ENCODE results near the gene YIF1A. TPM values are rescaled to one million over a fixed set of nuclear protein-coding genes. Genes with fewer than 3 reads are reported as not detected.

Gene YIF1A
- polyA plus RNA-seq, 3 donors, result 50.0 to 81.1 (median 63.8) TPM

DNA sequence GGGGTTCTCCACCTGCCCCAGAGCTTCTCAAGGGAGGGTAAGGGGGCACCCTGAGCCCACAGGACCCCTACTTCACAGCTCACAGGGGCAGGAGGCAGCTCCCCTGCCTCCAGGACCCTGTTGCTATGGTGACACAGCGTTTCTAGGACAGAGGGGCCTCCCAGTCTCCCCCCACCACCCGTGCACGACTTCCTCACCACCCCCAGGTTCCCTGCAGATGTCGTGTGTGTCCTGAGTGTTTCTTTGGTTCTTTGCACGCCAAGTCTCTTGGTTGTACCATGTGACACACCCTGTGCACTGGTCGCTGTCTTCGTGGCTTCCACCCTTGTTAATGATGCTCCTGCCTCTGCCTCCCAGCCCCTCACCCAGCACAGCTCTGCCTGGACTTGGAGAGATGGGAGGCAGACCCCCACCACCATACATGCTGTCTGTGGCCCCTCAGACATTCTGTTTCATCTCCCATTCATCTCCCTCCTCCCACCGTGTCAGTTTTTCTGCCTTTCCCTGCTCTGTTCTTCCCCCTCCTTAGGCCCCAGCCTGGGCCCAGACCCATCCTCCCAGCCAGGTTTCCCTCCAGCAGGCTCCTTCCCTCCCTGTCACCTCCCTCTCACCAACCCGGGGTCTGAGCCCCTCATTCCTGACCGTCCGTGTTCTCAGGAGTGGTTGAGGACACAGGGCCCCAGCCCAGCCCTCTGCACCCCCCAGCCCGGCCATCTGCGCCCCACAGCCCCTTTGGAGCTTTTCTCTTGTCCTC, 45.0 kb downstream of the YIF1A start:
- Histone ChIP-seq H3K9me3 (replicated peaks in 1 of 2; ENCODE audit: control insufficient read depth in 1 of 2, insufficient read depth in 1 of 2, low read length in 2 of 2) (no peaks in the 10 kb centered on the region), H3K9ac (ENCODE audit: insufficient read depth, low read length, poor library complexity, severe bottlenecking) (no peak overlapping the region), H3K4me2 (replicated peaks; ENCODE audit: extremely low read depth, low read length, poor library complexity, severe bottlenecking) (no peak overlapping the region), H3K79me2 (ENCODE audit: insufficient read depth, low read length) (no peaks in the 10 kb centered on the region), H3K4me1 (ENCODE audit: control insufficient read depth in 1 of 2, insufficient read depth in 2 of 2, low read length in 2 of 2) (no peaks in the 10 kb centered on the region), H4K20me1 (ENCODE audit: insufficient read depth, low read length) (no peaks in the 10 kb centered on the region), H3K36me3 (replicated peaks in 1 of 2; ENCODE audit: control insufficient read depth in 1 of 2, insufficient read depth in 2 of 2, low read length in 2 of 2) (peaks cover 47 to 73% of the 10 kb centered on the region in 2 donors), H3K27ac (ENCODE audit: low read depth in 1 of 2, low read length in 2 of 2) (no peak overlapping the region), H3K4me3 (replicated peaks in 1 of 3; ENCODE audit: low read depth in 2 of 3, low read length in 3 of 3) (no peak overlapping the region), H3K27me3 (ENCODE audit: control insufficient read depth in 2 of 2, insufficient read depth in 2 of 2, low read length in 2 of 2) (no peaks in the 10 kb centered on the region), H2AFZ (ENCODE audit: insufficient read depth, low read depth, low read length, poor library complexity, severe bottlenecking) (no peak overlapping the region)
- TF ChIP-seq CTCF (IDR thresholded peaks at IDR 0.05), result no peak
- H3K9me3 Mint-ChIP-seq, result no peaks in the 10 kb centered on the region
- no peaks in the 10 kb centered on the region for H3K4me1 Mint-ChIP-seq
- H3K4me3 Mint-ChIP-seq, result no peak overlapping the region
- peaks cover 72 to 73% of the 10 kb centered on the region in 2 donors for H3K36me3 Mint-ChIP-seq
- no peak for DNase-seq
- H3K27me3 Mint-ChIP-seq (ENCODE audit: low read depth in 3 of 3), result peaks cover 0 to 3% (median 1%) of the 10 kb centered on the region in 3 donors
- H3K27ac Mint-ChIP-seq, result no peak overlapping the region
- intact Hi-C loops (cut with micrococcal nuclease), result no loop called here
- 89% methylated on average over 12 of the region's 13 CpGs for WGBS (ENCODE audit: insufficient coverage)

DNA sequence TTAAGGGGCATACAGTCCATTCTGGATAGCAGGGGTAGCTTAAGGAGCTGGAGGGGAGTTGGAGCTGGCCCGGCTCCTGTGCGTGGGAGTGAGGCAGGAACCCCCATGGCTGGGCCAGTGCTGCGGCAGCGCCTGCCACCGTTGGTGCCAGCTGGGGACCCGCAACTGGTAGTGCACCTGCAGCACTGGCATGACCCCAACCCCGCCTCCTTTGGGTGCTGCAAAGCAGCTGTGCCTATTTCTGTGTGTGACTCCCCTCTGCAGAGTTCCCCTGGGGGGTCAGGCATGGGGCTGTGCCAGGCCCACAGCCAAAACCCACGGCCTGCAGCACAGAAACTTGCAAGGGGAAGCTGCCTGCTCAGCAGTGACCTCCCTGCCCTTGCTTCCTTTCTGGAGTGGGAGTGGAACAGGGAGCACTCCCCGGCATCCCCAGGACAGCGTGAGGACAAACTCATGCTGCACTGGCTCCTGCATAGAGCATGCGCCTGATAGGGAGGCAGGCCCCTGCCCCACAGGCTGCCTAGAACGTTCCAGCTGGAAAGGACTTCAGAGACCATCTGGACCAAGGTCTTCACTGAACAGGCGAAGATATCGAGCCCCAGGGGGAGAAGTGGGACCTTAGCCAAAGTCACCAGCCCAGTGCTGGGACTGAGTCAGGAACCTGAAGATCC, 46.7 kb downstream of the YIF1A start:
- Mint-ChIP-seq H3K27ac (no peak overlapping the region), H3K36me3 (peaks cover 75 to 82% of the 10 kb centered on the region in 2 donors), H3K4me1 (no peaks in the 10 kb centered on the region), H3K27me3 (ENCODE audit: low read depth in 3 of 3) (peaks cover 0 to 2% (median 1%) of the 10 kb centered on the region in 3 donors), H3K9me3 (no peaks in the 10 kb centered on the region), H3K4me3 (no peak overlapping the region)
- Histone ChIP-seq H3K9me3 (replicated peaks in 1 of 2; ENCODE audit: control insufficient read depth in 1 of 2, insufficient read depth in 1 of 2, low read length in 2 of 2) (no peaks in the 10 kb centered on the region), H3K9ac (ENCODE audit: insufficient read depth, low read length, poor library complexity, severe bottlenecking) (no peak overlapping the region), H3K27ac (ENCODE audit: low read depth in 1 of 2, low read length in 2 of 2) (no peak overlapping the region), H2AFZ (ENCODE audit: insufficient read depth, low read depth, low read length, poor library complexity, severe bottlenecking) (no peak overlapping the region), H3K27me3 (ENCODE audit: control insufficient read depth in 2 of 2, insufficient read depth in 2 of 2, low read length in 2 of 2) (no peaks in the 10 kb centered on the region), H3K36me3 (replicated peaks in 1 of 2; ENCODE audit: control insufficient read depth in 1 of 2, insufficient read depth in 2 of 2, low read length in 2 of 2) (peaks cover 58 to 79% of the 10 kb centered on the region in 2 donors), H3K4me2 (replicated peaks; ENCODE audit: extremely low read depth, low read length, poor library complexity, severe bottlenecking) (no peak overlapping the region), H3K79me2 (ENCODE audit: insufficient read depth, low read length) (no peaks in the 10 kb centered on the region), H3K4me1 (ENCODE audit: control insufficient read depth in 1 of 2, insufficient read depth in 2 of 2, low read length in 2 of 2) (no peaks in the 10 kb centered on the region), H3K4me3 (replicated peaks in 1 of 3; ENCODE audit: low read depth in 2 of 3, low read length in 3 of 3) (no peak overlapping the region), H4K20me1 (ENCODE audit: insufficient read depth, low read length) (no peaks in the 10 kb centered on the region)
- WGBS (ENCODE audit: insufficient coverage), result 90% methylated on average over 14 of the region's 14 CpGs
- intact Hi-C loops (cut with micrococcal nuclease), result no loop called here
- DNase-seq, result no peak
- no peak for TF ChIP-seq CTCF (IDR thresholded peaks at IDR 0.05)
